ENCODE data around the gene UNC13B.

The UNC13B gene

DNA sequence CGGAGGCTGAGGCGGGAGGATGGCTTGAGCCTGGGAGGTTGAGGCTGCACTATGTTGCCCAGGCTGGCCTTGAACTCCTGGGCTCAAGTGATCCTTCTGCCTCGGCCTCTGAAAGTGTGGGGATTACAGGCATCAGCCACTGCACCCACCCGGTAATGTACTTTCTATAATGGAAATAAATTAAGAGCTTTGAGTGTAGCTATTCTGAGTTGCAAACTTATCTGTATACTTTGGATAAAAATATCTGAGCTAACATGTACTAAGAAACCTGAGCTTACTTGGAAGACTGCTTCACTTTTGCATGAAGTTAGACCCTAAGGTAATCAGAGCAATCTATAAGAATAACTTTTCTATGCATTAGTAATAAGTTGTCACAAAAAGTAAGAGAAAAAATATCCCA, 50.0 kb downstream of the UNC13B start:
- TF ChIP-seq TEAD4 (IDR thresholded peaks at IDR 0.05) (no peak), NFIC (IDR thresholded peaks at IDR 0.05) (no peak), TCF12 (IDR thresholded peaks at IDR 0.05; ENCODE audit: low read depth) (no peak), EGR1 (IDR thresholded peaks at IDR 0.05) (no peak), FOXM1 (IDR thresholded peaks at IDR 0.05; ENCODE audit: borderline replicate concordance, low read depth) (no peak), EP300 (IDR thresholded peaks at IDR 0.05; ENCODE audit: borderline replicate concordance) (no peak), YY1 (IDR thresholded peaks at IDR 0.05; ENCODE audit: low read depth) (no peak), TAF1 (IDR thresholded peaks at IDR 0.05; ENCODE audit: low read depth) (no peak), CEBPB (IDR thresholded peaks at IDR 0.05) (no peak), RAD21 (IDR thresholded peaks at IDR 0.05; ENCODE audit: low read depth) (no peak), CREB1 (IDR thresholded peaks at IDR 0.05; ENCODE audit: low read depth) (no peak), ZBTB7A (IDR thresholded peaks at IDR 0.05; ENCODE audit: low read depth) (no peak)
- TF ChIP-seq, protein P1, sequence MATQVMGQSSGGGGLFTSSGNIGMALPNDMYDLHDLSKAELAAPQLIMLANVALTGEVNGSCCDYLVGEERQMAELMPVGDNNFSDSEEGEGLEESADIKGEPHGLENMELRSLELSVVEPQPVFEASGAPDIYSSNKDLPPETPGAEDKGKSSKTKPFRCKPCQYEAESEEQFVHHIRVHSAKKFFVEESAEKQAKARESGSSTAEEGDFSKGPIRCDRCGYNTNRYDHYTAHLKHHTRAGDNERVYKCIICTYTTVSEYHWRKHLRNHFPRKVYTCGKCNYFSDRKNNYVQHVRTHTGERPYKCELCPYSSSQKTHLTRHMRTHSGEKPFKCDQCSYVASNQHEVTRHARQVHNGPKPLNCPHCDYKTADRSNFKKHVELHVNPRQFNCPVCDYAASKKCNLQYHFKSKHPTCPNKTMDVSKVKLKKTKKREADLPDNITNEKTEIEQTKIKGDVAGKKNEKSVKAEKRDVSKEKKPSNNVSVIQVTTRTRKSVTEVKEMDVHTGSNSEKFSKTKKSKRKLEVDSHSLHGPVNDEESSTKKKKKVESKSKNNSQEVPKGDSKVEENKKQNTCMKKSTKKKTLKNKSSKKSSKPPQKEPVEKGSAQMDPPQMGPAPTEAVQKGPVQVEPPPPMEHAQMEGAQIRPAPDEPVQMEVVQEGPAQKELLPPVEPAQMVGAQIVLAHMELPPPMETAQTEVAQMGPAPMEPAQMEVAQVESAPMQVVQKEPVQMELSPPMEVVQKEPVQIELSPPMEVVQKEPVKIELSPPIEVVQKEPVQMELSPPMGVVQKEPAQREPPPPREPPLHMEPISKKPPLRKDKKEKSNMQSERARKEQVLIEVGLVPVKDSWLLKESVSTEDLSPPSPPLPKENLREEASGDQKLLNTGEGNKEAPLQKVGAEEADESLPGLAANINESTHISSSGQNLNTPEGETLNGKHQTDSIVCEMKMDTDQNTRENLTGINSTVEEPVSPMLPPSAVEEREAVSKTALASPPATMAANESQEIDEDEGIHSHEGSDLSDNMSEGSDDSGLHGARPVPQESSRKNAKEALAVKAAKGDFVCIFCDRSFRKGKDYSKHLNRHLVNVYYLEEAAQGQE (IDR thresholded peaks at IDR 0.05; ENCODE audit: low read depth): no peak
- TF ChIP-seq, protein P2, sequence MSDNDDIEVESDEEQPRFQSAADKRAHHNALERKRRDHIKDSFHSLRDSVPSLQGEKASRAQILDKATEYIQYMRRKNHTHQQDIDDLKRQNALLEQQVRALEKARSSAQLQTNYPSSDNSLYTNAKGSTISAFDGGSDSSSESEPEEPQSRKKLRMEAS (IDR thresholded peaks at IDR 0.05): no peak
- TF ChIP-seq, protein P3, sequence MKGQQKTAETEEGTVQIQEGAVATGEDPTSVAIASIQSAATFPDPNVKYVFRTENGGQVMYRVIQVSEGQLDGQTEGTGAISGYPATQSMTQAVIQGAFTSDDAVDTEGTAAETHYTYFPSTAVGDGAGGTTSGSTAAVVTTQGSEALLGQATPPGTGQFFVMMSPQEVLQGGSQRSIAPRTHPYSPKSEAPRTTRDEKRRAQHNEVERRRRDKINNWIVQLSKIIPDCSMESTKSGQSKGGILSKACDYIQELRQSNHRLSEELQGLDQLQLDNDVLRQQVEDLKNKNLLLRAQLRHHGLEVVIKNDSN (IDR thresholded peaks at IDR 0.05): no peak

DNA sequence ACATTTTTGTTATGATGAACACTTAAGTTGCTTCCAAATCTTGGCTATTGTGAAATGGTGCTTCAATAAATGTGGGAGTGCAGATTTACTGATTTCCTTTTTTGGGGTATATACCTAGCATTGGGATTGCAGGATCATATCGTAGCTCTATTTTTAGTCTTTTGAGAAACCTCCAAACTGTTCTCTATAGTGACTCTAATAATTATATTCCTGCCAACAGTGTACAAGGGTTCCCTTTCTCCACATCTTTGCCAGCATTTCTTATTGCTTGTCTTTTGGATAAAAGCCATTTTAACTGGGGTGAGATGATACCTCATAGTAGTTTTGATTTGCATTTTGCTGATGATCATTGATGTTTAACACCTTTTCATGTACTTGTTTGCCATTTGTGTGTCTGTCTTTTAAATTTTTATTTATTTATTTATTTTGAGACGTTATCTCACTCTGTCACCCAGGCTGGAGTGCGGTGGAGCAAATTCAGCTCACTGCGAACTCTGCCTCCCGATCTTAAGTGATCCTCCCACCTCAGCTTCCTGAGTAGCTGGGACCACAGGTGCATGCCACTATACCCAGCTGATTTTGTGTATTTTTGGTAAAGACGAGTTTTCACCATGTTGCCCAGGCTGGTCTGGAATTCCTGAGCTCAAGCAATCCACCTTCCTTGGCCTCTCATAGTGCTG, 59.0 kb downstream of the UNC13B start:
- TF ChIP-seq TEAD4 (IDR thresholded peaks at IDR 0.05) (no peak), EGR1 (IDR thresholded peaks at IDR 0.05) (no peak)

DNA sequence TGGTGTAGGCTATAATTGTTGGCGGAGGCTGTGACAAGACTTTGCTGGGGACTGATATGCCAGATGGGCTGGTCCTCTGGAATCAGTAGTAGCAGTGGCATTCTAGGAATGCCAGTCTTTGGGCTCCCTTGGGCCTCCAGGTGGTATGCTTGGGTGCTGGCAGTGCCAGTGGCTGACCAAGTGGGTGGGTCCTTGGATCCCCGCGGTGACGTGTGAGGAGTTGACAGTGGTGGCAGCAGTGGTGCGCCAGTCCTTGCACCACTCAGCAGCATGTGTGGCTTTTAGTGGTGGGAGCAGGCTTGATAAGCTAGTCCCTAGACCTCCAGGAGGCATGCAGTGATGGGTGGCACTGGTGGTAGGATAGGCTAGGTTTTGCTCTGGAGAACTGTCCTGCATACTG, 63.9 kb downstream of the UNC13B start:
- TF ChIP-seq TAF1 (IDR thresholded peaks at IDR 0.05; ENCODE audit: low read depth) (no peak), ZBTB7A (IDR thresholded peaks at IDR 0.05; ENCODE audit: low read depth) (no peak)

DNA sequence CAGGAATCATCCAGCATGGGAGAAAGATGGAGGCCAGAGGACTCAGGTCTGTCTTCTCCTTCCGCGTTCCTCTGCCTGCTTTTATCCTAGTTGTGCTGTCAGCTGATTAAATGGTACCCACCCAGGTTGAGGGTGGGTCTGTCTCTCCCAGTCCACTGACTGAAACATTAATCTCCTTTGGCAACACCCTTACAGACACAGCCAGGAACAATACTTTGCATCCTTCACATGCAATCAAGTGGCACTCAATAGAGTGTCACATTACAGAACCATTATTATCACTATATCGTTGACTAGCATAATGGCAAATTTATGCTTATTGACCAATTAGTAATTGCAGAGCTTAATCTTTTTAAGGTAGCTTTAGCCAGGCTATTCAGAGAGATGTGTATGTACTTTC, 64.8 kb downstream of the UNC13B start:
- TF ChIP-seq FOXM1 (IDR thresholded peaks at IDR 0.05; ENCODE audit: borderline replicate concordance, low read depth) (no peak), EGR1 (IDR thresholded peaks at IDR 0.05) (no peak), CEBPB (IDR thresholded peaks at IDR 0.05) (no peak)
- TF ChIP-seq, protein P1 (IDR thresholded peaks at IDR 0.05; ENCODE audit: low read depth): no peak

DNA sequence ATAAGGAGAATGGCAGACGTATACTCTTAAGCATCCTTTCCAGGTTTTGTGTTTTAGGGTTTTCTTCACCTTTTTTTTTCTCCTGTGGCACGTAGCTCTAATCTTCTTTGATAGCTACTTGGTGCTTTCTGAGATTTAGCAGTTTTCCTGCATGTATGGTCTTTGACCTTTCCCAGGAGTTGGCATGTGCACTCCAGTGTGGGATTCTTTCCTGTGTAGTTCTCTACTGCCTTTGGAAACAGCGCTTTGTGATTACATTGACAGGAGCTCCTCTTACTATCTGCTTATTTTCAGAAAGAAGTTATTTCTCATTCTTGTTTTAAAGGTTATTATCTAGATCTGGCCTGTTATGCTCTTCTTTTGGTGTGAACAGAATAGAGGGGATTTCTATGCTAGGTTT, 65.5 kb downstream of the UNC13B start:
- TF ChIP-seq TAF1 (IDR thresholded peaks at IDR 0.05; ENCODE audit: low read depth) (no peak), EP300 (IDR thresholded peaks at IDR 0.05; ENCODE audit: borderline replicate concordance) (no peak), TEAD4 (IDR thresholded peaks at IDR 0.05) (no peak), CREB1 (IDR thresholded peaks at IDR 0.05; ENCODE audit: low read depth) (no peak)

DNA sequence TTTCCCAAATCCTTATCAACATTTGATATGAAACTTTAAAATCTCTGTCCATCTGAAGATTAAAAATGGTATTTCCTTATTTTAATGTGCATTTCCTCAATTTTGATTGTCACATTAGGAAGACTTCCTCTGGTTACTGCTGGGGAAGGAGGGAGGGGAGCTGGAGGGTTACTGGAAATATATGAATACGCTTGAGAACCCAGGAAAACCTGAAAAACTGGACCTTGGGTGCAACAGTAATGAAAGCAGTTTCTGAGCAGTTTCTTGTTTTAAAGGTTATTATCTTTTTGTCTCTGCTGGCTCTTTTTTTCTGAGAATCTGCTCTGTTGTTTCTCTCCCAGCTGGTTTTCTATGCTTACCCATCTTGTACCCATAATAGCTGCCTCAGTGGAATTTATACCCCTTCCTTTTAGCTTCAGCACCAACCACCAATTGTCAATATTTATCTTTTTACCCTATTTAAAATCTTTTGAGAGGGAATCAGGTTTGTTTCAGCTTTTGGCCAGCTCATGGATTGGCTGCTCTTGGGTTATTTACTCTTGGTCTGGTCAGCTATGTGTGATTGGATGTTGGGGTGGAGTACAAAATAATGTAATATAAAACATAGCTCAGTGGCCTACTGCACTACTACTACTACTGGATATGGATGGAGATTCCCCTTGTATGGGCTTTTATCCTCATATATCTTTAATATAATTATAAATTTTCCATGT, 67.4 kb downstream of the UNC13B start:
- TF ChIP-seq EP300 (IDR thresholded peaks at IDR 0.05; ENCODE audit: borderline replicate concordance) (no peak), TCF12 (IDR thresholded peaks at IDR 0.05; ENCODE audit: low read depth) (no peak), RAD21 (IDR thresholded peaks at IDR 0.05; ENCODE audit: low read depth) (no peak), YY1 (IDR thresholded peaks at IDR 0.05; ENCODE audit: low read depth) (no peak), CREB1 (IDR thresholded peaks at IDR 0.05; ENCODE audit: low read depth) (no peak), FOXM1 (IDR thresholded peaks at IDR 0.05; ENCODE audit: borderline replicate concordance, low read depth) (no peak), TEAD4 (IDR thresholded peaks at IDR 0.05) (no peak), CEBPB (IDR thresholded peaks at IDR 0.05) (no peak), EGR1 (IDR thresholded peaks at IDR 0.05) (no peak)
- TF ChIP-seq, protein P1 (IDR thresholded peaks at IDR 0.05; ENCODE audit: low read depth): no peak
- TF ChIP-seq, protein P3 (IDR thresholded peaks at IDR 0.05): no peak
- TF ChIP-seq, protein P2 (IDR thresholded peaks at IDR 0.05): no peak
